IPS-18c (cell line): Measurements from ENCODE around the gene MAP3K5.
"Not testable (repeated sequence)": the region's sequence is repeated elsewhere in the genome, so short reads cannot be mapped to it uniquely, and the experiment has no call there.

Source experiments
- H3K4me3 ChIP-seq: 2 replicates; pipeline ENCODE4 v1.7.0; 2013; ENCODE audit warnings: low read depth, mild to moderate bottlenecking, low read length, moderate library complexity; ENCODE audit not compliant: insufficient read depth
- H3K9me3 ChIP-seq: one replicate; pipeline ENCODE4 v1.6.1; 2013; ENCODE audit warnings: mild to moderate bottlenecking, low read length, moderate library complexity; ENCODE audit not compliant: control insufficient read depth, insufficient read depth

The MAP3K5 gene

GRCh38 chr6:136599329-136600011 lies 192.8 kb downstream of the MAP3K5 start:
- H3K9me3 ChIP-seq = no peaks in the 10 kb centered on the region
- no peak overlapping the region for H3K4me3 ChIP-seq

DNA sequence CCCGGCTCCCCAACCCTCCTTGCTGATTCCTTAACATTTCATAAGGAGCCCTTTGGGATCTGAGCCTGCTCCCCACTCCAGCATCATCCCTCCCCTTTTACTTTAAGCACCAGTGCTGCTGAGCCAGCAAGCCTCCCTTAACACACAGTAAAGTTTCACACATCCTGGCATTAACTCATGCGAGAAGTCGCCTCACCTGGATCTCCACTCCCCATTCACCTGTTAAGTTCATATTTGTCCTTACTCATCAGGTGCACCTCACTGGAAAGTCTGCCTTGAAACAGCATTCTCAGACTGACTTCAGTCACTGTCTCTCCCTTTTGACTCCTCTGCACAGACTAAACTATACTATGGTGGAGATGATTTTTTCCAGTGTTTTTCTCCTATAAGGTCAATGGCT lies 194.2 kb downstream of the MAP3K5 start:
- Histone ChIP-seq H3K9me3 (no peaks in the 10 kb centered on the region), H3K4me3 (no peak overlapping the region)

DNA sequence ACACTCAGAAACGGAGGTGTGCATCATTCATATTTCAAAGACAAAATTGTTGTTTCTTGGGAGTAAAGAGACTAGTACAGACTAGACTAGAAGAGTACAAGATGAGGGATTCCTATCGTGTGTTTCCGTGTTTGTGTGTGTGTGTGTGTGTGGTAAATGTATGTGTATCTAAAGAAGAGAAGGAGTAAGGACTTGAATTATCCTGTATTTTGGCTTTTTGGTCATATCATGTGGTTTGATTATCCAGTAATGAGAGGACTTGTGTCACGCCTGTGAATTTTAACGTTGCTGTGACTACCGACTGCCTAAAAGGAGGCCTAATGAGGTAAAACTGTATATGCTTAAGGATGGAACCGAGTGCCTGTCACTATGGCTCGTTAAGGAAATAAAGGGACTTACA lies 197.6 kb downstream of the MAP3K5 start:
- Histone ChIP-seq H3K9me3 (no peaks in the 10 kb centered on the region), H3K4me3 (no peak overlapping the region)

- Histone ChIP-seq H3K9me3 (no peaks in the 10 kb centered on the region), H3K4me3 (no peak overlapping the region)
Observed at GRCh38 chr6:136593748-136594490, 198.4 kb downstream of the MAP3K5 start.

GRCh38 chr6:136592930-136593673 lies 199.2 kb downstream of the MAP3K5 start:
- no peaks in the 10 kb centered on the region for H3K9me3 ChIP-seq

GRCh38 chr6:136591617-136592016 lies 200.7 kb downstream of the MAP3K5 start:
- Histone ChIP-seq H3K9me3 (no peaks in the 10 kb centered on the region), H3K4me3 (no peak overlapping the region)

More at GRCh38 chr6:136592930-136593673, 199.2 kb downstream of the MAP3K5 start:
- H3K4me3 ChIP-seq = no peak overlapping the region

GRCh38 chr6:136590846-136591245 lies 201.4 kb downstream of the MAP3K5 start:
- H3K4me3 ChIP-seq, H3K9me3 ChIP-seq: not testable (repeated sequence)

- H3K4me3 ChIP-seq = no peak overlapping the region
- H3K9me3 ChIP-seq = no peaks in the 10 kb centered on the region
Observed at GRCh38 chr6:136587527-136587926, 204.8 kb downstream of the MAP3K5 start.

- H3K9me3 ChIP-seq = no peaks in the 10 kb centered on the region
- no peak overlapping the region for H3K4me3 ChIP-seq
Observed at GRCh38 chr6:136586295-136586694, 206.0 kb downstream of the MAP3K5 start.

DNA sequence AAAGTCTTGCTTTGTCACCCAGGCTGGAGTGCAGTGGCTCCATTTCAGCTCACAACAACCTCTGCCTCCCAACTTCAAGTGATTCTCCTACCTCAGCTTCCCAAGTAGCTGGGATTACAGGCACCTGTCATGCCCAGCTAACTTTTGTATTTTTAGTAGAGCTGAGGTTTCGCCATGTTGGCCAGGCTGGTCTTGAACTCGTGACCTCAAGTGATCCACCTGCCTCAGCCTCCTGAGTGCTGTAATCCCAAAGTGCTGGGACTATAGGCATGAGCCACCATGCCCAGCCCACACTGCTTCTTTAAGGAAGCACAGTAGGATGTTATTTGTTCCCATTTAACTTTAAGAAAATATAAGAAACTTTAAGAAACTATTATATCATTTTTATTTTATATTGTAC lies 206.8 kb downstream of the MAP3K5 start:
- H3K9me3 ChIP-seq, H3K4me3 ChIP-seq: not testable (repeated sequence)

GRCh38 chr6:136584290-136584689 lies 208.0 kb downstream of the MAP3K5 start:
- H3K4me3 ChIP-seq, H3K9me3 ChIP-seq: not testable (repeated sequence)

GRCh38 chr6:136582711-136583471 lies 209.4 kb downstream of the MAP3K5 start:
- no peaks in the 10 kb centered on the region for H3K9me3 ChIP-seq
- no peak overlapping the region for H3K4me3 ChIP-seq

DNA sequence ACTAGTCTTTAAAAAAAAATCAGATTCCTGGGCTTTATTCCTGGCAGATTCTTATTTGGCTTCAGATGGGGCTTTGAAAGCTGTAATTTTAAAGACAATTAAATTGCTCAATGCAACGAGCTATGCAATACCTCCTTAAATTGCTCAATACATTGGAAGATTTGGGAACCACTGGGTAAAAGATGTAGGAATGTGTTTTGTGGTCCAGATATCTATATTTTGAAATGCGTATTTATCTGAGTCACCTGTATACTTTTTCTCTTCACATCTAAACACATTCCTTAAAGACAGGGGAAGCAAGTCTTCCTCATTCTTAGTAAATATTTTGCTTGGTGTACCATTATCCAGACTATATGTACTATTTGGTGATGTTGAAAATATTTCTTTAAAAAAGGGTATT lies 212.5 kb downstream of the MAP3K5 start:
- Histone ChIP-seq H3K4me3 (no peak overlapping the region), H3K9me3 (no peaks in the 10 kb centered on the region)

DNA sequence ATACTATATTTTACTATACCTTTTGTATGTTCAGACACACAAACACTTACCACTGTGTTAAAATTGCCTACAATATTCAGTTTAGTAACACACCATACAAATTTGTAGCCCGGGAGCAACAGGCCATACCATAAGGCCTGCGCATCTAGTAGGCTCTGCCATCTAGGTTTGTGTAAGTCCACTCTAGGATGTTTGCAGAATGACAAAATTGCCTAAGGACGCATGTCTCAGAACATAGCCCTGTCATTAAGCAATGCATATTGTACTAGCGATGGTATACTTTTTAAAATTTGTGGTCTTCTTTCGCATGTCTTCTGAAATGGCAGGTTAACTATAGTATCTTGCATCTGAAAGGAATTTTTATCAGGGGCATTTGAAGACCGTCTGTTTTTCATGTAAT lies 215.5 kb downstream of the MAP3K5 start:
- Histone ChIP-seq H3K4me3 (no peak overlapping the region), H3K9me3 (no peaks in the 10 kb centered on the region)

DNA sequence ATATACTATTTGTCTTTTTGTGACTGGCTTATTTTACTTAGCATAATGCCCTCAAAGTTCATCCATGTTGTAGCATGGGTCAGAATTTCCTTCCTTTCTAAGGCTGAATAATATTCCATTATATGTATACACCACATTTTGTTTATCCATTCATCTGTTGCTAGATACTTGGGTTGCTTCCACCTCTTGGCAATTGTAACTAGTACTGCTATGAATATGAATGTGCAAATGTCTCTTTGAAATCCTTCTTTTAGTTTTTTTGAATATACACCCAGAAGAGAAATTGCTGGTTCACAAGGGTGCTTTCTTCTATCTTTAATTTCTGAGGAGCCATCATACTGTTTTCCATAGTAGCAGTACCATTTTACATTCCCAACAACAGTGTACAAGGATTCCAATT lies 220.8 kb downstream of the MAP3K5 start:
- H3K4me3 ChIP-seq = no peak overlapping the region
- peaks cover 8% of the 10 kb centered on the region for H3K9me3 ChIP-seq

DNA sequence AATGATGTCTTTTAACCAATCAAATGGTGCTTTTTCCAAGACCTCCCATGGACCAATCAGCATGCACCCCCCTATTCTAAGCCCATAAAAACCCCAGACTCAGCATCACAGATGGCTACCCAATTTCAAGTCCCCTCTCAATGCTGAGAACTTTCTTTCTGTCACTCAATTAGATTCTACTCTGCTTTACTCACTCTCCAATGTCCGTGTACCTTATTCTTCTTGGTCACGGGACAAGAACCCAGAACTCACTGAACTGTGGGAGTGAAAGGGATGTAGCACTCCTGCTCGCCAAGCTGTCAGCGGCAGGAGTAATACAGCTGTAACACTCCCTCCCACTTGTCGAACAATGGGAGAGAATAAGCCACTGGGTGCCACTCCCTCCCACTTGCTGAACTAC lies 221.2 kb downstream of the MAP3K5 start:
- H3K9me3 ChIP-seq = peaks cover 8% of the 10 kb centered on the region
- no peak overlapping the region for H3K4me3 ChIP-seq

GRCh38 chr6:136568129-136568528 lies 224.1 kb downstream of the MAP3K5 start:
- no peak overlapping the region for H3K4me3 ChIP-seq
- peaks cover 8% of the 10 kb centered on the region for H3K9me3 ChIP-seq
